Measurements from ENCODE around the gene MSL3. TPM values are rescaled to one million over a fixed set of nuclear protein-coding genes. Genes with fewer than 3 reads are reported as not detected.

MSL3 gene
- total RNA-seq, 1 experiment from 2014 or later = 13.4 TPM

- no peak for ATAC-seq
- DNase-seq (ENCODE audit: low spot score) = no peak
- ChIA-PET POLR2A (no interaction called here), CTCF (no interaction called here)
- TF ChIP-seq TEAD1 (CRISPR knock-in tag; IDR thresholded peaks at IDR 0.05) (no peak), ZNF423 (CRISPR knock-in tag; IDR thresholded peaks at IDR 0.05) (no peak), ZNF416 (CRISPR knock-in tag; IDR thresholded peaks at IDR 0.05) (no peak), ZNF396 (CRISPR knock-in tag; IDR thresholded peaks at IDR 0.05; ENCODE audit: borderline replicate concordance) (no peak), ZNF219 (CRISPR knock-in tag; IDR thresholded peaks at IDR 0.05; ENCODE audit: borderline replicate concordance) (no peak), JUN (CRISPR knock-in tag; IDR thresholded peaks at IDR 0.05) (no peak), MLX (CRISPR knock-in tag; IDR thresholded peaks at IDR 0.05) (no peak), ZBTB21 (CRISPR knock-in tag; IDR thresholded peaks at IDR 0.05; ENCODE audit: borderline replicate concordance) (no peak), ZNF263 (CRISPR knock-in tag; IDR thresholded peaks at IDR 0.05; ENCODE audit: low read depth) (no peak), ZNF121 (CRISPR knock-in tag; IDR thresholded peaks at IDR 0.05) (no peak), OVOL2 (CRISPR knock-in tag; IDR thresholded peaks at IDR 0.05; ENCODE audit: borderline replicate concordance) (no peak), STAT6 (CRISPR knock-in tag; conservative IDR thresholded peaks at IDR 0.05; ENCODE audit: low read depth) (no peak), EMX1 (CRISPR knock-in tag; IDR thresholded peaks at IDR 0.05) (no peak)
- TF ChIP-seq, protein P1, sequence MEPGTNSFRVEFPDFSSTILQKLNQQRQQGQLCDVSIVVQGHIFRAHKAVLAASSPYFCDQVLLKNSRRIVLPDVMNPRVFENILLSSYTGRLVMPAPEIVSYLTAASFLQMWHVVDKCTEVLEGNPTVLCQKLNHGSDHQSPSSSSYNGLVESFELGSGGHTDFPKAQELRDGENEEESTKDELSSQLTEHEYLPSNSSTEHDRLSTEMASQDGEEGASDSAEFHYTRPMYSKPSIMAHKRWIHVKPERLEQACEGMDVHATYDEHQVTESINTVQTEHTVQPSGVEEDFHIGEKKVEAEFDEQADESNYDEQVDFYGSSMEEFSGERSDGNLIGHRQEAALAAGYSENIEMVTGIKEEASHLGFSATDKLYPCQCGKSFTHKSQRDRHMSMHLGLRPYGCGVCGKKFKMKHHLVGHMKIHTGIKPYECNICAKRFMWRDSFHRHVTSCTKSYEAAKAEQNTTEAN (CRISPR knock-in tag; IDR thresholded peaks at IDR 0.05) = no peak
- TF ChIP-seq, protein P2, sequence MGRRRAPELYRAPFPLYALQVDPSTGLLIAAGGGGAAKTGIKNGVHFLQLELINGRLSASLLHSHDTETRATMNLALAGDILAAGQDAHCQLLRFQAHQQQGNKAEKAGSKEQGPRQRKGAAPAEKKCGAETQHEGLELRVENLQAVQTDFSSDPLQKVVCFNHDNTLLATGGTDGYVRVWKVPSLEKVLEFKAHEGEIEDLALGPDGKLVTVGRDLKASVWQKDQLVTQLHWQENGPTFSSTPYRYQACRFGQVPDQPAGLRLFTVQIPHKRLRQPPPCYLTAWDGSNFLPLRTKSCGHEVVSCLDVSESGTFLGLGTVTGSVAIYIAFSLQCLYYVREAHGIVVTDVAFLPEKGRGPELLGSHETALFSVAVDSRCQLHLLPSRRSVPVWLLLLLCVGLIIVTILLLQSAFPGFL (CRISPR knock-in tag; IDR thresholded peaks at IDR 0.05; ENCODE audit: borderline replicate concordance) = no peak
- Mint-ChIP-seq H3K27me3 (ENCODE audit: low read depth) (no peaks in the 10 kb centered on the region; the same call in 1 of the 2 replicates), H3K36me3 (no peaks in the 10 kb centered on the region), H3K4me1 (no peaks in the 10 kb centered on the region), H3K4me3 (no peak overlapping the region), H3K9me3 (no peaks in the 10 kb centered on the region), H3K27ac (no peak overlapping the region)
Measured at GRCh38 chrX:11725631-11726442, 32.2 kb upstream of the MSL3 start.

DNA sequence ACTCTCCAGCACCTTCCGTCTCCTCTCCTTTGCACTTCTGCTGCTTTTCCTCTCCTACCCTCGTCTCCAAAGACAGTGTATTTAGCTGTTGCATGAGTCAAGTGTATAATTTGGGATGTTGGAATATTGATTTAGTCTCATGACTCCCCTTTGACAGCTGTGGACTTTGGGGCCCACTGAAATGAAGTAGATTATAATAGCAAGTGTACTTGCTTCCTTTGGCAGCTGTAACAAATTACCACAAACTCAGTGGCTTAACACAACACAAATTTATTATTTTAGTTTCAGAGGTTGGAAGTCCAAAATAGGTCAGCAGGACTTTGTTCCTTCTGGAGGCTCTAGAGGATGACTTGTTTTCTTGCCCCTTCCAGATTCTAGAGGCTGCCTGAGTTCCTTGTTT is 29.5 kb upstream of the MSL3 start:
- ChIA-PET POLR2A (no interaction called here), CTCF (no interaction called here)
- Mint-ChIP-seq H3K27me3 (ENCODE audit: low read depth) (peaks cover 6% of the 10 kb centered on the region; the same call in 1 of the 2 replicates), H3K4me3 (no peak overlapping the region), H3K36me3 (no peaks in the 10 kb centered on the region), H3K27ac (no peak overlapping the region), H3K4me1 (no peaks in the 10 kb centered on the region), H3K9me3 (no peaks in the 10 kb centered on the region)
- DNase-seq (ENCODE audit: low spot score) (no peak), ATAC-seq (no peak)
- TF ChIP-seq, protein P3, sequence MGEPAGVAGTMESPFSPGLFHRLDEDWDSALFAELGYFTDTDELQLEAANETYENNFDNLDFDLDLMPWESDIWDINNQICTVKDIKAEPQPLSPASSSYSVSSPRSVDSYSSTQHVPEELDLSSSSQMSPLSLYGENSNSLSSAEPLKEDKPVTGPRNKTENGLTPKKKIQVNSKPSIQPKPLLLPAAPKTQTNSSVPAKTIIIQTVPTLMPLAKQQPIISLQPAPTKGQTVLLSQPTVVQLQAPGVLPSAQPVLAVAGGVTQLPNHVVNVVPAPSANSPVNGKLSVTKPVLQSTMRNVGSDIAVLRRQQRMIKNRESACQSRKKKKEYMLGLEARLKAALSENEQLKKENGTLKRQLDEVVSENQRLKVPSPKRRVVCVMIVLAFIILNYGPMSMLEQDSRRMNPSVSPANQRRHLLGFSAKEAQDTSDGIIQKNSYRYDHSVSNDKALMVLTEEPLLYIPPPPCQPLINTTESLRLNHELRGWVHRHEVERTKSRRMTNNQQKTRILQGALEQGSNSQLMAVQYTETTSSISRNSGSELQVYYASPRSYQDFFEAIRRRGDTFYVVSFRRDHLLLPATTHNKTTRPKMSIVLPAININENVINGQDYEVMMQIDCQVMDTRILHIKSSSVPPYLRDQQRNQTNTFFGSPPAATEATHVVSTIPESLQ (CRISPR knock-in tag; IDR thresholded peaks at IDR 0.05) = no peak
- TF ChIP-seq ZNF281 (CRISPR knock-in tag; IDR thresholded peaks at IDR 0.05) (no peak), MXD4 (CRISPR knock-in tag; IDR thresholded peaks at IDR 0.05; ENCODE audit: borderline replicate concordance) (no peak), CREB1 (CRISPR knock-in tag; IDR thresholded peaks at IDR 0.05) (no peak)
- TF ChIP-seq, protein P4, sequence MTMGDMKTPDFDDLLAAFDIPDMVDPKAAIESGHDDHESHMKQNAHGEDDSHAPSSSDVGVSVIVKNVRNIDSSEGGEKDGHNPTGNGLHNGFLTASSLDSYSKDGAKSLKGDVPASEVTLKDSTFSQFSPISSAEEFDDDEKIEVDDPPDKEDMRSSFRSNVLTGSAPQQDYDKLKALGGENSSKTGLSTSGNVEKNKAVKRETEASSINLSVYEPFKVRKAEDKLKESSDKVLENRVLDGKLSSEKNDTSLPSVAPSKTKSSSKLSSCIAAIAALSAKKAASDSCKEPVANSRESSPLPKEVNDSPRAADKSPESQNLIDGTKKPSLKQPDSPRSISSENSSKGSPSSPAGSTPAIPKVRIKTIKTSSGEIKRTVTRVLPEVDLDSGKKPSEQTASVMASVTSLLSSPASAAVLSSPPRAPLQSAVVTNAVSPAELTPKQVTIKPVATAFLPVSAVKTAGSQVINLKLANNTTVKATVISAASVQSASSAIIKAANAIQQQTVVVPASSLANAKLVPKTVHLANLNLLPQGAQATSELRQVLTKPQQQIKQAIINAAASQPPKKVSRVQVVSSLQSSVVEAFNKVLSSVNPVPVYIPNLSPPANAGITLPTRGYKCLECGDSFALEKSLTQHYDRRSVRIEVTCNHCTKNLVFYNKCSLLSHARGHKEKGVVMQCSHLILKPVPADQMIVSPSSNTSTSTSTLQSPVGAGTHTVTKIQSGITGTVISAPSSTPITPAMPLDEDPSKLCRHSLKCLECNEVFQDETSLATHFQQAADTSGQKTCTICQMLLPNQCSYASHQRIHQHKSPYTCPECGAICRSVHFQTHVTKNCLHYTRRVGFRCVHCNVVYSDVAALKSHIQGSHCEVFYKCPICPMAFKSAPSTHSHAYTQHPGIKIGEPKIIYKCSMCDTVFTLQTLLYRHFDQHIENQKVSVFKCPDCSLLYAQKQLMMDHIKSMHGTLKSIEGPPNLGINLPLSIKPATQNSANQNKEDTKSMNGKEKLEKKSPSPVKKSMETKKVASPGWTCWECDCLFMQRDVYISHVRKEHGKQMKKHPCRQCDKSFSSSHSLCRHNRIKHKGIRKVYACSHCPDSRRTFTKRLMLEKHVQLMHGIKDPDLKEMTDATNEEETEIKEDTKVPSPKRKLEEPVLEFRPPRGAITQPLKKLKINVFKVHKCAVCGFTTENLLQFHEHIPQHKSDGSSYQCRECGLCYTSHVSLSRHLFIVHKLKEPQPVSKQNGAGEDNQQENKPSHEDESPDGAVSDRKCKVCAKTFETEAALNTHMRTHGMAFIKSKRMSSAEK (CRISPR knock-in tag; IDR thresholded peaks at IDR 0.05; ENCODE audit: borderline replicate concordance) = no peak
